Hematopoietic multipotent progenitor cell treated with erythropoietin and hydrocortisone succinate and interleukin-3 and kit ligand, for 4 days (in vitro differentiated cells): ENCODE measurements around the gene XNDC1N.
"Not testable (repeated sequence)": the region's sequence is repeated elsewhere in the genome, so short reads cannot be mapped to it uniquely, and the experiment has no call there.

Experiments used
- DNase-seq: peaks from one replicate; pipeline ENCODE4 v3.0.0-alpha.2; 2015

The XNDC1N gene

GRCh38 chr11:71931245-71931602 is 2.8 kb upstream of the XNDC1N start:
- no peak for DNase-seq

GRCh38 chr11:71930556-71931244 is 2.3 kb upstream of the XNDC1N start:
- DNase-seq: no peak

DNA sequence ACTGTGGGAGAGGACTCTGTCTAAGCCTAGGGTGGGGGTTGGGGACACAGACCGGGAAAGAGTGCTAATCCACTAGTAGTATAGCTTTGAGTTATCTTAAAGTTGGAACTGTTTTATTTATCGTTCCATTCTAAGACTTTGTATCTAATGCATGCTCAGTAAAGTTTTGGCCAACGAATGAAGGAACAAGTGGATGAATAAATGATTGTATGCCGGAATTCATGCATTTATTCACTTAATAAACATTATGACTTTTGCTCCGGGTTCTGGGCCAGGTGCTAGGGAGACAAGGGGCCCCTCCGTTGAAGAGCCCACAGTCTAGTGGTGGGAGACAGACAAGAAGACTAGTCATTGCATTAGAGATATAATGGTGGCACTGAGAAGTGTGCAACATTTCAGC is 1.1 kb upstream of the XNDC1N start:
- DNase-seq: no peak

- DNase-seq: peak; percentile 99
Observed at GRCh38 chr11:71928737-71929443, 496 bp upstream of the XNDC1N start, which contains the start of gene RNF121. RNF121 (plus strand) TSS chr11:71929046; CDS start chr11:71929062, 16 bp downstream.

GRCh38 chr11:71917646-71918140 is 10.7 kb downstream of the XNDC1N start:
- DNase-seq: no peak

GRCh38 chr11:71914617-71915189 is 13.7 kb downstream of the XNDC1N start:
- no peak for DNase-seq

- no peak for DNase-seq
Observed at GRCh38 chr11:71913756-71914526, 14.5 kb downstream of the XNDC1N start.

DNA sequence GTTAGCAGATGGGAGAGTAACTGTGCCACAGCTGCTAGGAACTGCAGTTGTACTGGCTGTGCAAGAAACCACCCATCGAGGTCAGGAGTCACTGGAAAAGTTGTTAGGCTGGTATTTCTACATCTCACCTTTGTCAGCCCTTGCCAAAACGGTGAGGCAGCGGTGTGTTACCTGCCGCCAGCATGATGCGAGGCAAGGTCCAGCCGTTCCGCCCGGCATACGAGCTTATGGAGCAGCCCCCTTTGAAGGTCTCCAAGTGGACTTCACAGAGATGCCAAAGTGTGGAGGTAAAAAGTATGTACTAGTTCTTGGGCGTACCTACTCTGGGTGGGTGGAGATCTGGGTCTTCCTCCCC is 16.4 kb downstream of the XNDC1N start:
- DNase-seq: not testable (repeated sequence)

GRCh38 chr11:71911321-71911985 is 16.9 kb downstream of the XNDC1N start:
- not testable (repeated sequence) for DNase-seq

DNA sequence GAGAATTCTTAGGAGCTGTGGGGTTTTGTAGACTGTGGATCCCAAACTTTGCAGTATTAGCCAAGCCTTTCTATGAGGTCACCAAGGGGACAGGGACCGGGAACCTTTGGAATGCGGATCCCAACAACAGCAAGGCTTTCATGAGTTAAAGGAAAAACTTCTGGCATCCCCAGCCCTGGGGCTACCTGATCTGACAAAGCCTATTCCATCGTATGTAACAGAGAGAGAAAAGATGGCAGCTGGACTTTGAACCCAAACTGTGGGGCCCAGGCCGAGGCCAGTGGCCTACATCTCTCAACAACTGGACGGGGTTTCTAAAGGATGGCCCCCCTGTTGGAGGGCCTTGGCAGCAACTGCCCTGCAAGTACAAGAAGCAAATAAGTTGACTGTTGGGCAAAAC is 17.6 kb downstream of the XNDC1N start:
- not testable (repeated sequence) for DNase-seq

DNA sequence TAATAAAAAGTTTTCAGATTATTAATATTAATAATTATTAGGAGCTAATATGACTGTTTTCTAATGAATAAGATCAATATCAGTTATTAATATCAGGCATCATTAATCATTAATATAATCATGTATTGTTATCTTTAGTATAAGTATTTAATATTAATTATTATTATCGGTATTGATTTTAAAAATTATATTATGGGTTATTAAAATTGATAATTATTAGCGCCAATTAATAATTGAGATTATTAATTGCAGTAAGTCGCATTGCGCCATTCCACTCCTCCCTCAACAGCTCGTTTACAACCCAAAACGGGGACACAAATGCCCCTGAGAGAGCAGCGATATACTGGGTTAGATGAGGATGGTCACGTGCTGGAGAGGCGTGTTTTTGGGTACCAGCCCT is 20.2 kb downstream of the XNDC1N start:
- no peak for DNase-seq

GRCh38 chr11:71901137-71901536 is 27.3 kb downstream of the XNDC1N start:
- not testable (repeated sequence) for DNase-seq

DNA sequence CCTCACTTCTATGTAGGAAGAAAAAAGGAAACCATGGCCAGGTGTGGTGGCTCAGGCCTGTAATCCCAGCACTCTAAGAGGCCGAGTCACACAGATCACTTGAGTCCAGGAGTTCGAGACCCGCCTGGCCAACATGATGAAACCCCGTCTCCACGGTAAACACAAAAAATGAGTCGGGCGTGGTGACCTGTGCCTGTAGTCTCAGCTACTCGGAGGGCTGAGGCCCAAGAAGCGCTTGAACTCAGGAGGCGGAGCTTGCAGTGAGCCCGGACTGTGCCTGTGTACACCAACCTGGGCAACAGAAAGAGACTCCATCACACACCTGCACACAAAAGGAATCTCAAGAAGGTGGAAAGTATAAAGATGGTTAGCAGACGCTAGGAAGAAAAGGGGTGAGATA is 32.4 kb downstream of the XNDC1N start:
- DNase-seq: no peak

- not testable (repeated sequence) for DNase-seq
Observed at GRCh38 chr11:71889181-71889872, 39.1 kb downstream of the XNDC1N start.

DNA sequence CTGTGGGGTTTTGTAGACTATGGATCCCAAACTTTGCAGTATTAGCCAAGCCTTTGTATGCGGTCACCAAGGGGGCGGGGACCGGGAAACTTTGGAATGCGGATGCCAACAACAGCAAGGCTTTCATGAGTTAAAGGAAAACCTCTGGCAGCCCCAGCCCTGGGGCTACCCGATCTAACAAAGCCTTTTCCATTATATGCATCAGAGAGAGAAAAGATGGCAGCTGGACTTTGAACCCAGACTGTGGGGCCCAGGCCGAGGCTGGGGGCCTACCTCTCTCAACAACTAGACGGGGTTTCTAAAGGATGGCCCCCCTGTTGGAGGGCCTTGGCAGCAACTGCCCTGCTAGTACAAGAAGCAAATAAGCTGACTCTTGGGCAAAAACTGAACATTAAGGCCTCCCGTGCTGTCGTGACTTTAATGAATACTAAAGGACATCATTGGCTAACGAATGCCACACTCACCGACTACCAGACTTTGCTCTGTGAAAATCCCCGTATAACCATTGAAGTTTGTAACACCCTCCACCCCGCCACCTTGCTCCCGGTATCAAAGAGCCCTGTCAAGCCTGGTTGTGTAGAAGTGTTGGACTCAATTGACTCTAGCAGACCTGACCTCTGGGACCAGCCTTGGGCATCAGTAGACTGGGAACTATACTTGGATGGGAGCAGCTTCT is 39.9 kb downstream of the XNDC1N start:
- not testable (repeated sequence) for DNase-seq

DNA sequence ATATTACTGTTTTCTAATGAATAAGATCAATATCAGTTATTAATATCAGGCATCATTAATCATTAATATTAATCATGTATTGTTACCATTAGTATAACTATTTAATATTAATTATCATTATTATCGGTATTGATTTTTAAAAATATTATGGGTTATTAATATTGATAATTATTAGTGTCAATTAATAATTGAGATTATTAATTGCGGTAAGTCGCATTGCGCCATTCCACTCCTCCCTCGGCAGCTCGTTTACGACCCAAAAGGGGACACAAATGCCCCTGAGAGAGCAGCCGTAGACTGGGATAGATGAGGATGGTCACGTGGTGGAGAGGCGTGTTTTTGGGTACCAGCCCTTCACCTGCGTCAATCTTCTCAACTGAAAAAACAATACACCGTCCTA is 42.6 kb downstream of the XNDC1N start:
- DNase-seq: not testable (repeated sequence)
